Astrocyte (in vitro differentiated cells and primary cell): ENCODE results near the gene SIRPG.

Experiments
- EZH2 ChIP-seq: IDR thresholded peaks from 2 replicates; pipeline ENCODE4 v1.6.1; 2012; ENCODE audit warnings: mild to moderate bottlenecking, low read length, inconsistent platforms; ENCODE audit not compliant: insufficient read depth
- TF ChIP-seq, protein P1 (sequence below): IDR thresholded peaks from 2 replicates; pipeline ENCODE4 v1.5.1; 2011; ENCODE audit warnings: low read depth, mild to moderate bottlenecking, inconsistent platforms, low read length, moderate library complexity; ENCODE audit not compliant: insufficient read depth

GRCh38 chr20:1689721-1690120 lies 32.1 kb upstream of the SIRPG start:
- TF ChIP-seq, protein P1, sequence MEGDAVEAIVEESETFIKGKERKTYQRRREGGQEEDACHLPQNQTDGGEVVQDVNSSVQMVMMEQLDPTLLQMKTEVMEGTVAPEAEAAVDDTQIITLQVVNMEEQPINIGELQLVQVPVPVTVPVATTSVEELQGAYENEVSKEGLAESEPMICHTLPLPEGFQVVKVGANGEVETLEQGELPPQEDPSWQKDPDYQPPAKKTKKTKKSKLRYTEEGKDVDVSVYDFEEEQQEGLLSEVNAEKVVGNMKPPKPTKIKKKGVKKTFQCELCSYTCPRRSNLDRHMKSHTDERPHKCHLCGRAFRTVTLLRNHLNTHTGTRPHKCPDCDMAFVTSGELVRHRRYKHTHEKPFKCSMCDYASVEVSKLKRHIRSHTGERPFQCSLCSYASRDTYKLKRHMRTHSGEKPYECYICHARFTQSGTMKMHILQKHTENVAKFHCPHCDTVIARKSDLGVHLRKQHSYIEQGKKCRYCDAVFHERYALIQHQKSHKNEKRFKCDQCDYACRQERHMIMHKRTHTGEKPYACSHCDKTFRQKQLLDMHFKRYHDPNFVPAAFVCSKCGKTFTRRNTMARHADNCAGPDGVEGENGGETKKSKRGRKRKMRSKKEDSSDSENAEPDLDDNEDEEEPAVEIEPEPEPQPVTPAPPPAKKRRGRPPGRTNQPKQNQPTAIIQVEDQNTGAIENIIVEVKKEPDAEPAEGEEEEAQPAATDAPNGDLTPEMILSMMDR = no peak
- no peak for TF ChIP-seq EZH2
